HG03175 (cell line): ENCODE data around the gene CXorf51B.
"Not testable (repeated sequence)": the region's sequence is repeated elsewhere in the genome, so short reads cannot be mapped to it uniquely, and the experiment has no call there.

Experiments
- ATAC-seq: cut with Tn5 transposase; IDR thresholded peaks from one replicate; pipeline ENCODE4 v1.9.1; 2021; ENCODE audit warnings: mild to moderate bottlenecking, moderate library complexity; ENCODE audit not compliant: unreplicated experiment

Gene CXorf51B

DNA sequence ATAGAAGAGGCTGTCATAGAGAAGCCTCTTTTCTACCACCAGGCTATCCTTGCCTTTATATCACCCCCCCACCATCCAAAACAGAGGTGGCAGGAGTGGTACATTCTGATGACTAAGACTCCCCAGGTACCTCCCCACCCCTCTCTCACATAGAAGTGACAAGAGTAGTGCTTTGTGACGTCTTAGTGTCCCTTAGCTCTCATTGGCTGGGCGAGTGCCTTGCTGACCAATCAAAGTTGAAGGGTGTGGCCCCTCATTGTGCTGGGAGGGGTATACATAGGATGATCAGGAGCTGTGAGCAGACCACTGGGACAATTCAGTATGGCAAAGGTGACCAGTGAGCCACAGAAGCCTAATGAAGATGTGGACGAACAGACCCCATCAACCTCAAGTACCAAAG is at the start of gene CXorf51B:
TSS of gene CXorf51B (plus strand) at position 301 of the 400 bp plus-strand sequence. CDS start at position 322, 21 bp downstream.
- ATAC-seq = not testable (repeated sequence)

DNA sequence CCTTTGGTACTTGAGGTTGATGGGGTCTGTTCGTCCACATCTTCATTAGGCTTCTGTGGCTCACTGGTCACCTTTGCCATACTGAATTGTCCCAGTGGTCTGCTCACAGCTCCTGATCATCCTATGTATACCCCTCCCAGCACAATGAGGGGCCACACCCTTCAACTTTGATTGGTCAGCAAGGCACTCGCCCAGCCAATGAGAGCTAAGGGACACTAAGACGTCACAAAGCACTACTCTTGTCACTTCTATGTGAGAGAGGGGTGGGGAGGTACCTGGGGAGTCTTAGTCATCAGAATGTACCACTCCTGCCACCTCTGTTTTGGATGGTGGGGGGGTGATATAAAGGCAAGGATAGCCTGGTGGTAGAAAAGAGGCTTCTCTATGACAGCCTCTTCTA is 5.1 kb downstream of the CXorf51B start, which contains the start of gene CXorf51A:
TSS of gene CXorf51A (minus strand) at position 101 of the 400 bp plus-strand sequence. CDS start at position 80, 21 bp downstream.
- ATAC-seq = not testable (repeated sequence)

DNA sequence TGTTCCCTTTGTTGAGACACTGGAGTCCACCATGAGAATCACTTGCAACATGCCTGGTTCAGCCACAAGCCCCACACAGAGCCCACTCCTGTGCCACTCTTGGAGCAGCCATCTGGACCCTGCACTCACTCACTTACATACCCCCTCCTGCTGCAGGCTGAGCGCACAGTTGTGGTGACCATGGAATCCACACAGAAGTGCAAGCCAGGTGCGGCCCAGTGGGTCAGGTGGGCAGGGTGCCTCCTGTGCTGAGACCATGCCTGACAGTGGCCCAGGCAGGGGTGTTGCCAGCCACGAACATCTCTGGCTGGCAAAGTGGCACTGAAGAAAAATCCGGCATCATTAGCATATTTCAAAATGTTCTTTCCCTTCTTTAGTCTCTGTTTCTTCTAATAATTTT is 22.4 kb downstream of the CXorf51B start:
- no peak for ATAC-seq

DNA sequence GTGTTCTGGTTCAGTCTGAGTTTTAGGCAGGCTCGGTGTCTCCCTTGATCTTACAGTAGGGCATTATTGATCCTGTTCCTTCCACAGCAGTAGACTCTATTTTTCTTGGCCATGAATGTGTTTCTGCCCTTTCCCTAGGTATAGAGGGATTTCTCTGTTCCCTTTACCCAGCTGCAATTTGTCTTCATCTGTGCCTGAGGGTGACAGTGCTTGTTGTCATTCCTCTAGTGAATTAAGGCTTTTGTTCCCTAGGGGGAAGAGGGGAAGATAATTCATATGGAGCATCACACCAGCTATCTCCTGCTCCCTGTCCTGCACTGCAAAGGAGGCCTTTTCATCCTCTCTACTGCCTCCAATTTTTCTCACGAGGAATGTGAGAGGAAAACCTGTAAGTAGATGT is 44.7 kb downstream of the CXorf51B start:
- no peak for ATAC-seq
